Mesothelial cell of epicardium (in vitro differentiated cells): ENCODE results near the gene VKORC1L1. TPM values are rescaled to one million over a fixed set of nuclear protein-coding genes. Genes with fewer than 3 reads are reported as not detected.
"Not testable (repeated sequence)": the region's sequence is repeated elsewhere in the genome, so short reads cannot be mapped to it uniquely, and the experiment has no call there.

Source experiments
- DNase-seq, 2 experiments: peaks; one replicate each; pipeline ENCODE4 v3.0.0; 2021; ENCODE audit warnings: low spot score in 2 of 2; ENCODE audit not compliant: unreplicated experiment in 2 of 2
- H3K27ac Mint-ChIP-seq: 2 replicates; pipeline ENCODE4 v1.8.0; 2021; ENCODE audit warnings: mixed read lengths
- H3K27me3 Mint-ChIP-seq: 2 replicates; pipeline ENCODE4 v1.8.0; 2021; ENCODE audit warnings: low read depth, mixed read lengths
- H3K36me3 Mint-ChIP-seq: 2 replicates; pipeline ENCODE4 v1.8.0; 2021; ENCODE audit warnings: mixed read lengths
- H3K4me1 Mint-ChIP-seq: 2 replicates; pipeline ENCODE4 v1.8.0; 2021; ENCODE audit warnings: mixed read lengths
- H3K4me3 Mint-ChIP-seq: 2 replicates; pipeline ENCODE4 v1.8.0; 2021; ENCODE audit warnings: mild to moderate bottlenecking, moderate library complexity, mixed read lengths
- H3K9me3 Mint-ChIP-seq: 2 replicates; pipeline ENCODE4 v1.8.0; 2021; ENCODE audit warnings: mixed read lengths
- total RNA-seq: library from RNA; stranded (reverse); gene quantifications from 3 replicates; pipeline ENCODE4 v1.2.1, GENCODE V29; 2021
- TF ChIP-seq, protein P1 (sequence below): fragments of 200-600 bp; sonication (generic); IDR thresholded peaks from one replicate; pipeline ENCODE4 v1.5.0; 2021; ENCODE audit warnings: antibody characterized with exemption; ENCODE audit not compliant: unreplicated experiment

The VKORC1L1 gene
- total RNA-seq, 1 donor from 2014 or later, result 23.8 TPM

DNA sequence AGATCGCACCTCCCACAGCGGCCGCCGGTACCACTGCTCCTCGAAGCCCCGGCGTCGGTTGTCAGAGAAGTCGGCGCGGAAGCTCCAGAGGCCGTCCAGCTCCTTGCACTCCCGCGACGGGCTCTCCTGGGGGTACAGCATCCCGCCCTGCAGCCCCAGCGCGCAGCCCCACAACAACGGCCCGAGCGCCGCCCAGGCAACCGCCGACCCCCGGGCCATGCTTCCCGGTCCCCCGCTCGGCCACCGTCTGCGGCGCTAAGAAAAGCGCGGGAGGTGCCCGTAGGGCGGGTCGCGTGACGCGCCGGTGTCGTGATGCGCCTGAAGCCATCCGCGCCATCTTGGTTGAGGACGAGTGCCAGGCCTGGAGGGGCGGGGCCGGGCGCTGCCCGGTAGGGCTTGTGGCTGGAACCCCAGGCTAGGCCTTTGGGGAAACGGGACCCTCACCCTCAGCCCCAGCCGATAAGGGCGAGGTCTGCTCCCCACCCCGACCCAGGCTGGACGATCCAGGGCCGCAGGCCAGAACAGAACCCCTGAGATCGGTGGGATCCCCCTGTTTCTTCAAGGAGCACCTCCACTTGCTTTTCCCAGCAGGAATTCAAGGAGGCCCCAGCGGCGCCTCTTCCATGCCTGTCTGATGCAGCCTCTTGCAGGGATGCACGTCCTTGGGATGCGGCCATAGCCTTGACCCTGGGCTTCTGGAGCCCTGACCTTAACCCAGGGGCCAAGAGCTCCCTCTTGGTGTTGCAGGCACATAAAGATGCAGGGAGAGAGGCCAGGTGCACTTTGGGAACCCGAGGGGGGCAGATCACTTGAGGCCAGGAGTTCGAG, 109.3 kb downstream of the VKORC1L1 start, which contains the start of gene GUSB:
Gene GUSB (minus strand): TSS at position 249 of the 828 bp plus-strand sequence. CDS start 30 bp downstream, at position 219.
- no peaks in the 10 kb centered on the region for H3K9me3 Mint-ChIP-seq
- H3K4me1 Mint-ChIP-seq, result no peaks in the 10 kb centered on the region
- H3K36me3 Mint-ChIP-seq, result peaks cover 6% of the 10 kb centered on the region
- TF ChIP-seq, protein P1, sequence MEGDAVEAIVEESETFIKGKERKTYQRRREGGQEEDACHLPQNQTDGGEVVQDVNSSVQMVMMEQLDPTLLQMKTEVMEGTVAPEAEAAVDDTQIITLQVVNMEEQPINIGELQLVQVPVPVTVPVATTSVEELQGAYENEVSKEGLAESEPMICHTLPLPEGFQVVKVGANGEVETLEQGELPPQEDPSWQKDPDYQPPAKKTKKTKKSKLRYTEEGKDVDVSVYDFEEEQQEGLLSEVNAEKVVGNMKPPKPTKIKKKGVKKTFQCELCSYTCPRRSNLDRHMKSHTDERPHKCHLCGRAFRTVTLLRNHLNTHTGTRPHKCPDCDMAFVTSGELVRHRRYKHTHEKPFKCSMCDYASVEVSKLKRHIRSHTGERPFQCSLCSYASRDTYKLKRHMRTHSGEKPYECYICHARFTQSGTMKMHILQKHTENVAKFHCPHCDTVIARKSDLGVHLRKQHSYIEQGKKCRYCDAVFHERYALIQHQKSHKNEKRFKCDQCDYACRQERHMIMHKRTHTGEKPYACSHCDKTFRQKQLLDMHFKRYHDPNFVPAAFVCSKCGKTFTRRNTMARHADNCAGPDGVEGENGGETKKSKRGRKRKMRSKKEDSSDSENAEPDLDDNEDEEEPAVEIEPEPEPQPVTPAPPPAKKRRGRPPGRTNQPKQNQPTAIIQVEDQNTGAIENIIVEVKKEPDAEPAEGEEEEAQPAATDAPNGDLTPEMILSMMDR, result no peak
- DNase-seq, result peak; percentile 72 to 89
- peak within 1 kb of the TSS; percentile 66 for H3K27ac Mint-ChIP-seq
- H3K27me3 Mint-ChIP-seq, result no peaks in the 10 kb centered on the region
- peak within 1 kb of the TSS; percentile 67 for H3K4me3 Mint-ChIP-seq

GRCh38 chr7:65983965-65984658, 111.2 kb downstream of the VKORC1L1 start:
- Mint-ChIP-seq H3K9me3 (no peaks in the 10 kb centered on the region), H3K36me3 (peaks cover 2% of the 10 kb centered on the region)

GRCh38 chr7:65988084-65988483, 115.2 kb downstream of the VKORC1L1 start:
- Mint-ChIP-seq H3K9me3 (no peaks in the 10 kb centered on the region), H3K4me1 (no peaks in the 10 kb centered on the region), H3K36me3 (no peaks in the 10 kb centered on the region), H3K4me3 (no peak overlapping the region), H3K27ac (no peak overlapping the region), H3K27me3 (no peaks in the 10 kb centered on the region)
- DNase-seq, result no peak
- TF ChIP-seq, protein P1, result no peak

More at GRCh38 chr7:65983965-65984658, 111.2 kb downstream of the VKORC1L1 start:
- Mint-ChIP-seq H3K4me1 (no peaks in the 10 kb centered on the region), H3K4me3 (no peak overlapping the region), H3K27me3 (no peaks in the 10 kb centered on the region), H3K27ac (no peak overlapping the region)
- no peak for DNase-seq
- TF ChIP-seq, protein P1, result no peak

- not testable (repeated sequence) for DNase-seq, H3K4me1 Mint-ChIP-seq, H3K36me3 Mint-ChIP-seq, H3K4me3 Mint-ChIP-seq, H3K27ac Mint-ChIP-seq, H3K27me3 Mint-ChIP-seq, H3K9me3 Mint-ChIP-seq
Measured at GRCh38 chr7:65988503-65988902, 115.6 kb downstream of the VKORC1L1 start.

DNA sequence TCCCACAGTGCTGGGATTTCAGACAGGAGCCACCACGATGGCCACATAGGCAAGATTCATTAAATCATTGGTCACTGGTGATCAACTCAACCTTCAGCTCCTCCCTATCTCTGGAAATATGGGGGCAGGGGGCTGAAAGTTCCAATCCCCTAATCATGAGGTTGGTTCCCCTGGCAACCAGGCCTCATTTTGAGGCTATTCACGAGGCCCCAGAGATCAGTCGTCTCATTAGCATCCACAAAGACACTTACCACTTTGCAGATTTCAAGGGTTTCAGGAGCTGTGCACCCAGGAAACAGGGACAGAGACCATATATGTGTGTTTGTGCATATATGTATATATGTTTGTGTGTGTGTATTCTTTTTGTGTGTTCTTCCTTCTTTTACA, 116.8 kb downstream of the VKORC1L1 start:
- H3K27ac Mint-ChIP-seq, result no peak overlapping the region
- no peak overlapping the region for H3K4me3 Mint-ChIP-seq
- H3K27me3 Mint-ChIP-seq, result peaks cover under 1% of the 10 kb centered on the region
- H3K36me3 Mint-ChIP-seq, result no peaks in the 10 kb centered on the region
- H3K9me3 Mint-ChIP-seq, result no peaks in the 10 kb centered on the region
- TF ChIP-seq, protein P1, result no peak
- no peak for DNase-seq
- H3K4me1 Mint-ChIP-seq, result no peaks in the 10 kb centered on the region

GRCh38 chr7:65991829-65992228, 119.0 kb downstream of the VKORC1L1 start:
- H3K27me3 Mint-ChIP-seq, DNase-seq, H3K9me3 Mint-ChIP-seq, H3K36me3 Mint-ChIP-seq, H3K4me3 Mint-ChIP-seq, H3K27ac Mint-ChIP-seq, H3K4me1 Mint-ChIP-seq: not testable (repeated sequence)
